ENCODE results near the gene CLPSL2.

The CLPSL2 gene

GRCh38 chr6:35788423-35788982 is 12.1 kb downstream of the CLPSL2 start:
- DNase-seq, result no peak

- no peak for DNase-seq
Measured at GRCh38 chr6:35790683-35791082, 14.3 kb downstream of the CLPSL2 start.

GRCh38 chr6:35794536-35795452 is 18.4 kb downstream of the CLPSL2 start:
- no peak for DNase-seq

GRCh38 chr6:35795453-35796071 is 19.2 kb downstream of the CLPSL2 start:
- DNase-seq, result no peak

- no peak for DNase-seq
Measured at GRCh38 chr6:35796236-35796635, 19.8 kb downstream of the CLPSL2 start.

GRCh38 chr6:35797837-35798526 is 21.6 kb downstream of the CLPSL2 start:
- DNase-seq, result no peak

- no peak for DNase-seq
Measured at GRCh38 chr6:35798706-35799105, 22.3 kb downstream of the CLPSL2 start.

- no peak for DNase-seq
Measured at GRCh38 chr6:35801148-35801547, 24.8 kb downstream of the CLPSL2 start.

GRCh38 chr6:35804996-35805736 is 28.8 kb downstream of the CLPSL2 start, which contains the start of gene LHFPL5:
Gene LHFPL5 (plus strand): TSS chr6:35805352. CDS start chr6:35805671, 319 bp downstream.
- DNase-seq, result peak; percentile 73

- no peak for DNase-seq
Measured at GRCh38 chr6:35808688-35809087, 32.3 kb downstream of the CLPSL2 start.

- no peak for DNase-seq
Measured at GRCh38 chr6:35809809-35810208, 33.4 kb downstream of the CLPSL2 start.

GRCh38 chr6:35810971-35811698 is 34.7 kb downstream of the CLPSL2 start:
- DNase-seq, result no peak

- DNase-seq, result no peak
Measured at GRCh38 chr6:35811699-35811995, 35.2 kb downstream of the CLPSL2 start.

GRCh38 chr6:35817515-35817914 is 41.1 kb downstream of the CLPSL2 start:
- no peak for DNase-seq

- DNase-seq, result no peak
Measured at GRCh38 chr6:35823601-35824000, 47.2 kb downstream of the CLPSL2 start.

GRCh38 chr6:35824552-35825192 is 48.3 kb downstream of the CLPSL2 start:
- no peak for DNase-seq

Data from activated CD8-positive, alpha-beta memory T cell treated with anti-CD3 and anti-CD28 coated beads for 24 hours (primary cell).